Measurements from ENCODE around the gene ARHGAP10. TPM values are rescaled to one million over a fixed set of nuclear protein-coding genes. Genes with fewer than 3 reads are reported as not detected.
A peak's percentile ranks its signal among the peaks of the same experiment; 100 is the strongest.

Gene ARHGAP10
- total and polyA plus RNA-seq, 10 of the 15 experiments (the other 5 are each of a cell fraction or from before 2014, with no cell fraction given): 1.3 to 25.8 (median 17.2) TPM

DNA sequence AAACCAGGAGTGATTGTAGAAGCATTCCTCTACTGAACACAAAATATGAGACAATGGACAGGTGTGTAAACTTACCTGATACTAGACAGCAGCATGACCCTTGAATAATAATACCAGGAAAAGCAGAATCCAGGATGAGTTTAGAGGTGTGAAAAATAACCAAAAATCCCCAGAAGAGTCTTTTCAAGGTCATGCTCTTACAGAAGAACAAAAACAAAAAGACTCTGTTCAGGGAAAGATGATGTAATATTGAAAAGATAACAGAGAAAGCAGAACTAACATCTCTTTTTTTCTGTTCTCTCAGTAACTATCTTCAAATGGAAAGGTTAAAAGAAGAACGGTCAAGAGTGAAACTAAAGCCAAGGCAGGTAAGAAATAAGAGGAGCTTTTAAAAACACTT is 14.0 kb upstream of the ARHGAP10 start:
- Histone ChIP-seq H3K27ac (ENCODE audit: control insufficient read depth, insufficient read depth) (peak overlapping the region; percentile 36; the same call in 1 of the 2 replicates), H3K27me3 (replicated peaks in 1 of 2; ENCODE audit: control insufficient read depth in 2 of 2, insufficient read depth in 2 of 2, low read length in 1 of 2) (no peaks in the 10 kb centered on the region), H3K9me3 (replicated peaks; ENCODE audit: control insufficient read depth, insufficient read depth, low read length) (no peaks in the 10 kb centered on the region), H3K4me2 (ENCODE audit: control insufficient read depth, insufficient read depth) (no peak overlapping the region; the same call in 1 of the 2 replicates), H2AFZ (ENCODE audit: control insufficient read depth, low read depth, low read length) (no peak overlapping the region), H3K4me1 (ENCODE audit: control insufficient read depth, insufficient read depth, low read length) (peaks cover 15% of the 10 kb centered on the region), H3K4me3 (no peak overlapping the region; the same call in 1 of the 2 replicates), H3K36me3 (ENCODE audit: control insufficient read depth in 2 of 2, insufficient read depth in 2 of 2, low read length in 1 of 2) (no peaks in the 10 kb centered on the region), H3K79me2 (ENCODE audit: control insufficient read depth, insufficient read depth, low read length) (no peaks in the 10 kb centered on the region), H3K9ac (ENCODE audit: control insufficient read depth, insufficient read depth, low read length) (no peak overlapping the region), H4K20me1 (ENCODE audit: control insufficient read depth, insufficient read depth) (no peaks in the 10 kb centered on the region)
- intact Hi-C loops (cut with micrococcal nuclease; ENCODE audit: unreplicated experiment) (no loop called here), in situ Hi-C loops (cut with MboI) (no loop called here)
- SMC1A ChIA-PET (ENCODE audit: uncharacterized antibody, unreplicated experiment): interaction anchor here (0.8 to 2.2 kb wide), 6 partner anchors 8 to 148 kb away, joined by 3 to 16 read pairs (median 5); partner anchors contain the start of genes ARHGAP10 and PRMT9
- POLR2A ChIA-PET: interaction anchor here (0.7 to 1.5 kb wide), 3 partner anchors 12 to 23 kb away, joined by 4 to 5 read pairs (median 5); no protein-coding TSS in a partner anchor
- peak; percentile 84 for FAIRE-seq
- RAD21 ChIA-PET (ENCODE audit: unreplicated experiment): interaction anchor here (1.0 to 1.5 kb wide), 5 partner anchors 14 to 149 kb away, joined by 3 to 8 read pairs (median 6); partner anchors contain the start of gene ARHGAP10
- no TSS peak for BruUV-seq (replicated peaks)
- 0% methylated on average over 1 of the region's 1 CpG for WGBS (ENCODE audit: insufficient coverage, insufficient replicate concordance, low lambda C conversion rate, missing lambda C conversion rate)
- CTCF ChIA-PET: interaction anchor here (0.7 to 2.2 kb wide), 7 partner anchors 12 to 149 kb away, joined by 3 to 15 read pairs (median 3); no protein-coding TSS in a partner anchor
- no peak for DNase-seq (ENCODE audit: low read depth, low spot score)
- ATAC-seq: peak; percentile 91
- no peak for TF ChIP-seq IRF4 (IDR thresholded peaks at IDR 0.05; ENCODE audit: low read depth, low read length)
- TF ChIP-seq PAX8 (IDR thresholded peaks at IDR 0.05): no peak
- peak; percentile 98 for TF ChIP-seq ESRRA (IDR thresholded peaks at IDR 0.05; ENCODE audit: low read length)
- TF ChIP-seq, protein P1, sequence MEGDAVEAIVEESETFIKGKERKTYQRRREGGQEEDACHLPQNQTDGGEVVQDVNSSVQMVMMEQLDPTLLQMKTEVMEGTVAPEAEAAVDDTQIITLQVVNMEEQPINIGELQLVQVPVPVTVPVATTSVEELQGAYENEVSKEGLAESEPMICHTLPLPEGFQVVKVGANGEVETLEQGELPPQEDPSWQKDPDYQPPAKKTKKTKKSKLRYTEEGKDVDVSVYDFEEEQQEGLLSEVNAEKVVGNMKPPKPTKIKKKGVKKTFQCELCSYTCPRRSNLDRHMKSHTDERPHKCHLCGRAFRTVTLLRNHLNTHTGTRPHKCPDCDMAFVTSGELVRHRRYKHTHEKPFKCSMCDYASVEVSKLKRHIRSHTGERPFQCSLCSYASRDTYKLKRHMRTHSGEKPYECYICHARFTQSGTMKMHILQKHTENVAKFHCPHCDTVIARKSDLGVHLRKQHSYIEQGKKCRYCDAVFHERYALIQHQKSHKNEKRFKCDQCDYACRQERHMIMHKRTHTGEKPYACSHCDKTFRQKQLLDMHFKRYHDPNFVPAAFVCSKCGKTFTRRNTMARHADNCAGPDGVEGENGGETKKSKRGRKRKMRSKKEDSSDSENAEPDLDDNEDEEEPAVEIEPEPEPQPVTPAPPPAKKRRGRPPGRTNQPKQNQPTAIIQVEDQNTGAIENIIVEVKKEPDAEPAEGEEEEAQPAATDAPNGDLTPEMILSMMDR (IDR thresholded peaks at IDR 0.05 in 2 of 3, conservative IDR thresholded peaks at IDR 0.05 in 1 of 3; ENCODE audit: control insufficient read depth in 2 of 3, extremely low read depth in 1 of 3, insufficient read depth in 1 of 3, low read depth in 3 of 3, low read length in 3 of 3): no peak
- TF ChIP-seq RAD51 (IDR thresholded peaks at IDR 0.05): 0 out of 2 replicates have a peak, but pooled peaks have one; percentile 13
- TF ChIP-seq ZNF384 (IDR thresholded peaks at IDR 0.05; ENCODE audit: borderline replicate concordance, low read depth, low read length): peak; percentile 63; the same call in 1 of the 2 replicates
- TF ChIP-seq BMI1 (IDR thresholded peaks at IDR 0.05; ENCODE audit: borderline replicate concordance): peak; percentile 41; the same call in 1 of the 2 replicates
- TF ChIP-seq, protein P2, sequence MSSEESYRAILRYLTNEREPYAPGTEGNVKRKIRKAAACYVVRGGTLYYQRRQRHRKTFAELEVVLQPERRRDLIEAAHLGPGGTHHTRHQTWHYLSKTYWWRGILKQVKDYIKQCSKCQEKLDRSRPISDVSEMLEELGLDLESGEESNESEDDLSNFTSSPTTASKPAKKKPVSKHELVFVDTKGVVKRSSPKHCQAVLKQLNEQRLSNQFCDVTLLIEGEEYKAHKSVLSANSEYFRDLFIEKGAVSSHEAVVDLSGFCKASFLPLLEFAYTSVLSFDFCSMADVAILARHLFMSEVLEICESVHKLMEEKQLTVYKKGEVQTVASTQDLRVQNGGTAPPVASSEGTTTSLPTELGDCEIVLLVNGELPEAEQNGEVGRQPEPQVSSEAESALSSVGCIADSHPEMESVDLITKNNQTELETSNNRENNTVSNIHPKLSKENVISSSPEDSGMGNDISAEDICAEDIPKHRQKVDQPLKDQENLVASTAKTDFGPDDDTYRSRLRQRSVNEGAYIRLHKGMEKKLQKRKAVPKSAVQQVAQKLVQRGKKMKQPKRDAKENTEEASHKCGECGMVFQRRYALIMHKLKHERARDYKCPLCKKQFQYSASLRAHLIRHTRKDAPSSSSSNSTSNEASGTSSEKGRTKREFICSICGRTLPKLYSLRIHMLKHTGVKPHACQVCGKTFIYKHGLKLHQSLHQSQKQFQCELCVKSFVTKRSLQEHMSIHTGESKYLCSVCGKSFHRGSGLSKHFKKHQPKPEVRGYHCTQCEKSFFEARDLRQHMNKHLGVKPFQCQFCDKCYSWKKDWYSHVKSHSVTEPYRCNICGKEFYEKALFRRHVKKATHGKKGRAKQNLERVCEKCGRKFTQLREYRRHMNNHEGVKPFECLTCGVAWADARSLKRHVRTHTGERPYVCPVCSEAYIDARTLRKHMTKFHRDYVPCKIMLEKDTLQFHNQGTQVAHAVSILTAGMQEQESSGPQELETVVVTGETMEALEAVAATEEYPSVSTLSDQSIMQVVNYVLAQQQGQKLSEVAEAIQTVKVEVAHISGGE (CRISPR knock-in tag; IDR thresholded peaks at IDR 0.05): no peak
- TF ChIP-seq SKIL (IDR thresholded peaks at IDR 0.05; ENCODE audit: low read depth, poor library complexity, severe bottlenecking): peak; percentile 66
- peak; percentile 28 to 65; a peak in 3 of 4 replicates for TF ChIP-seq EP300 (IDR thresholded peaks at IDR 0.05; ENCODE audit: borderline replicate concordance in 1 of 2, control insufficient read depth in 1 of 2, low read depth in 2 of 2, low read length in 2 of 2)
- 0 out of 4 replicates have a peak, but pooled peaks of 1 of the 2 experiments have one; percentile 5 for TF ChIP-seq BHLHE40 (IDR thresholded peaks at IDR 0.05; ENCODE audit: borderline replicate concordance in 1 of 2, low read depth in 2 of 2, low read length in 1 of 2)
- TF ChIP-seq RELA (IDR thresholded peaks at IDR 0.05; ENCODE audit: borderline replicate concordance, partially characterized antibody): peak; percentile 13
- no peak for TF ChIP-seq NR2C2 (IDR thresholded peaks at IDR 0.05; ENCODE audit: borderline replicate concordance, control insufficient read depth, insufficient read length, low read depth)
- peak; percentile 48; the same call in 1 of the 2 replicates for TF ChIP-seq TCF7 (IDR thresholded peaks at IDR 0.05; ENCODE audit: borderline replicate concordance)
- TF ChIP-seq JUNB (IDR thresholded peaks at IDR 0.05): peak; percentile 47
- TF ChIP-seq RAD21 (IDR thresholded peaks at IDR 0.05; ENCODE audit: insufficient read depth, low read depth, low read length): no peak

Data from GM12878 (cell line).